BE2C (cell line): ENCODE measurements around the gene TRMT1.

Source experiments
- DNase-seq: peaks from one replicate; pipeline ENCODE4 v3.0.0-alpha.2; 2020
- H3K27me3 ChIP-seq: fragments of 250-450 bp; sonication (Bioruptor Pico); 2 replicates; pipeline ENCODE4 v1.5.1; 2020; ENCODE audit warnings: mild to moderate bottlenecking
- H3K36me3 ChIP-seq: fragments of 250-450 bp; sonication (Bioruptor Pico); 2 replicates; pipeline ENCODE4 v1.5.1; 2020; ENCODE audit warnings: mild to moderate bottlenecking
- H3K4me1 ChIP-seq: fragments of 250-450 bp; sonication (Bioruptor Pico); 2 replicates; pipeline ENCODE4 v1.5.1; 2020
- H3K4me3 ChIP-seq: 2 replicates; pipeline ENCODE4 v1.5.1; 2011; ENCODE audit warnings: low read depth, low read length
- H3K9me3 ChIP-seq: fragments of 250-450 bp; sonication (Bioruptor Pico); 2 replicates; pipeline ENCODE4 v1.5.1; 2020
- TF ChIP-seq, protein P1 (sequence below): IDR thresholded peaks from 2 replicates; pipeline ENCODE4 v1.5.1; 2012; ENCODE audit warnings: mild to moderate bottlenecking, low read depth, low read length

The TRMT1 gene

DNA sequence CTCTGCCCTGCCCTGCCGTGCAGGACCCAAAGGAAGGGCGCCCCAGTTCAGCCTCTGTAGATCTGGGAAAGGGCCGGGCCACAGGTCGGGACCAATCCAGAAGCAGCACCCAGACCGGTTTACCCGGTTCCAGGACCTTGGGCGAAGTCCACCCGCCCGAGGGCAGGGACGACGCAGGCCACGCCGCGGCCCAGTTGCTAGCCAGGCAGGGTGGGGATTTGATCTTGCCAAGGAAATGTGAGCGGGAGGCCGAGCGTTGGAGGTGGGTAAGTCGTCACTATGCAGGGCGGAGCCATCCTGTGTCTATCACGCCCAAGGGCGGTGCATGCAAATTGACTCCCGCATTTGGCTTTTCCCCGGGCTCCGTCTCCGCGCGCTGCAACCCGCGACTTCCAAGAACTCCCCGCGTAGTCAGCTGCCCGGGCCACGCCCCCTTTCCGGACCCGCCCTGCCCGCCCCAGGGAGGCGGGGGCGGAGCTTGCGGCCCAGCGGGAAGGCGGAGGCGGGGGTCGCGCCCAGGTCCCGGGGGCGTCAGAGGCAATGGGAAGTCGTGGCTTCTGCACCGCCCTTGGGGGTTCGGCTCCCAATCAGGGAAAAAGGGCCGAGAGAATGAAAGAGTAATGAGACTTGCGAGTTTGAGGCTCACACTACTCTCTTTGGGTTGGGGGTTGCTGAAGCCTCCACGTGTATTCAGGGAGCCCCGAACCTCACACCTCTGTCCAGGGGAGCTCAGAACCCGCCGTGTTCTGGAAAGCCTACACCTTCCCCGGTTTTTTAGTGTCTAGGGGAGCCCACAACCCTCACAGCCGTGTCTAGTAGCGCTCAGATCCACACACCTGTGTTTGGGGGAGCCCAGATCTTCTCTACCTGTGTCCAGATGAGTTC is 46.4 kb upstream of the TRMT1 start:
- Histone ChIP-seq H3K27me3 (no peaks in the 10 kb centered on the region), H3K4me1 (peaks cover 20% of the 10 kb centered on the region), H3K36me3 (no peaks in the 10 kb centered on the region), H3K9me3 (no peaks in the 10 kb centered on the region), H3K4me3 (peak overlapping the region; percentile 58)
- DNase-seq = peak; percentile 97
- TF ChIP-seq, protein P1, sequence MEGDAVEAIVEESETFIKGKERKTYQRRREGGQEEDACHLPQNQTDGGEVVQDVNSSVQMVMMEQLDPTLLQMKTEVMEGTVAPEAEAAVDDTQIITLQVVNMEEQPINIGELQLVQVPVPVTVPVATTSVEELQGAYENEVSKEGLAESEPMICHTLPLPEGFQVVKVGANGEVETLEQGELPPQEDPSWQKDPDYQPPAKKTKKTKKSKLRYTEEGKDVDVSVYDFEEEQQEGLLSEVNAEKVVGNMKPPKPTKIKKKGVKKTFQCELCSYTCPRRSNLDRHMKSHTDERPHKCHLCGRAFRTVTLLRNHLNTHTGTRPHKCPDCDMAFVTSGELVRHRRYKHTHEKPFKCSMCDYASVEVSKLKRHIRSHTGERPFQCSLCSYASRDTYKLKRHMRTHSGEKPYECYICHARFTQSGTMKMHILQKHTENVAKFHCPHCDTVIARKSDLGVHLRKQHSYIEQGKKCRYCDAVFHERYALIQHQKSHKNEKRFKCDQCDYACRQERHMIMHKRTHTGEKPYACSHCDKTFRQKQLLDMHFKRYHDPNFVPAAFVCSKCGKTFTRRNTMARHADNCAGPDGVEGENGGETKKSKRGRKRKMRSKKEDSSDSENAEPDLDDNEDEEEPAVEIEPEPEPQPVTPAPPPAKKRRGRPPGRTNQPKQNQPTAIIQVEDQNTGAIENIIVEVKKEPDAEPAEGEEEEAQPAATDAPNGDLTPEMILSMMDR = no peak

DNA sequence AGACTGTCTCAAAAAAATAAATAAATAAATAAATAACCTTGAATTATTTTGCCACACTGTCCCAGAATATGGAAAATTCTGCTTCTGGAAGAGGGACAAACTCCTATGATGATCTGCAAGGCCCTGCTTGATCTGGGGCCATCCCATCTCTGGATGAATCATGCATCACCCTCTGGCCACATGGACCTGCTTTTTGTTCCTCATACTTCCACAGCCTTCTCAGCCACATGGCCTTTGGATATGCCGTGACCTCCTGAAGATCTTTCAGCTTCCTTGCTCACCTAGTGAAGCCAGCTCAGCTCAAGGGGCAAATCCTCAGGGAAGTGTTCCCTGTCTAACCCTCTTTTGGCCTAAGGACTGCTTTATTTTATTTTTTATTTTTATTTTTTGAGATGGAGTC is 44.0 kb upstream of the TRMT1 start:
- no peaks in the 10 kb centered on the region for H3K9me3 ChIP-seq
- peaks cover 26% of the 10 kb centered on the region for H3K4me1 ChIP-seq
- TF ChIP-seq, protein P1 = no peak
- H3K27me3 ChIP-seq = no peaks in the 10 kb centered on the region
- DNase-seq = no peak
- H3K36me3 ChIP-seq = no peaks in the 10 kb centered on the region
- no peak overlapping the region for H3K4me3 ChIP-seq

DNA sequence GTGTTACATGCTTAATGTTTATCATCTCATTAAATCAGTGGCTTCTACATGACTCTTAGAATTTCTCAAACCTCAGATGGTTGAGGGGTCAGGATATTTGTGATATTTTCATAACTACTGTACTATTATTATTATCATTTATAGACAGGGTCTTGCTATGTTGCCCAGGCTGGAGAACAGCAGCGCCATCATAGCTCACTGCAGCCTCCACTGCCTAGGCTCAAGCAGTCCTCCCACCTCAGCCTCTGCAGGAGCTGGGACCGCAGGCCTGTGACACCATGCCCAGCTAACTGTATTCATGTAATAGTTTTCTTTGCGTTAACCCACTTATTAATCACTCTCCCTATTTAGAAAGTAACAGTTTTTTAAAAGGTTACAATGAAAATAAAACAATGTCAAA is 43.2 kb upstream of the TRMT1 start:
- H3K9me3 ChIP-seq = no peaks in the 10 kb centered on the region
- no peaks in the 10 kb centered on the region for H3K27me3 ChIP-seq
- no peak for DNase-seq
- no peaks in the 10 kb centered on the region for H3K36me3 ChIP-seq
- TF ChIP-seq, protein P1 = no peak
- H3K4me1 ChIP-seq = peaks cover 23% of the 10 kb centered on the region
- no peak overlapping the region for H3K4me3 ChIP-seq

DNA sequence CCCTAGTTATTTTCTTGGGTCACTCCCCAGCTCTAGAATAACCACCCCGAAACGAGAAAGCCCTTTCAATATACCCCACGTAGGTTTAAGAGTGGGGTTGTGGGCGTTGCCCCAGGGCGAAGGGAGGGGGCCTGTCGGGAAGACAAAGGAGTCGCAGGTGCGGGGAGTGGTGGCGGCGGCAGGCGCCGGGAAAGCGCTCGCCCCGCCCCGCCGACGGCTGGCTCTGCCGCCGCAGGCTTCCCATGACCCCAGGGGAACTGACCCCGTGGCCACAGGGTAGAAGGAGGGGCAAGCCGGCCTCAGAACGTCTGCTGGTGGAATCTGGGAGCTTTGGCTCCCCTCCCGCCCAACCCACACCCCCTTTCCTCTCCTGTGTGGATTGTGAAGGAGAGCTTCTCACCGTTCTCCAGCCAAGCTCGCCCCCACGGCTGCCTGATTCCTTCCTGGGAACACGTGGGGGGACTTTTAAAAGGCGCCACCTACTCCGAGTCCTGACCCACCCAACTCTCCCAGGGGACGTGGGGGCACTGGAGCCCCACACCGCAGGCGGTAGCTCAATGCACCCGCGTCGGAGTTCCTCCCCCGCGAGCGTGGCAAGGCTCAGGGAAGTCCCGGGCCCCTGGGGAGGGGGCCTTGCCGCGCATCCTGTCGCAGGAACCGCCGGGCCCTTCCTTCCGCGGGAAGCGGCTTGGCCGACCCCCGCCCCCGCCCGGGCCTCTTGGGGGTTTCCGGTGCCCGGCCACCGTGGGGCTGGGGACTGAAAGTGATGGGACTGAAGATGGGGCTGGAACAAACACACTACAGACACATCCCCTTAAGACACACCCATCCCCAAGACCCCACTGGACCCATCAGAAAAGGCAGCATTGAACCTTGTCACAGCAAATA is 39.2 kb upstream of the TRMT1 start:
- Histone ChIP-seq H3K4me1 (peaks cover 11% of the 10 kb centered on the region), H3K4me3 (peak overlapping the region; percentile 99), H3K36me3 (peaks cover 6% of the 10 kb centered on the region), H3K9me3 (no peaks in the 10 kb centered on the region), H3K27me3 (no peaks in the 10 kb centered on the region)
- DNase-seq = peak; percentile 74
- TF ChIP-seq, protein P1 = no peak

DNA sequence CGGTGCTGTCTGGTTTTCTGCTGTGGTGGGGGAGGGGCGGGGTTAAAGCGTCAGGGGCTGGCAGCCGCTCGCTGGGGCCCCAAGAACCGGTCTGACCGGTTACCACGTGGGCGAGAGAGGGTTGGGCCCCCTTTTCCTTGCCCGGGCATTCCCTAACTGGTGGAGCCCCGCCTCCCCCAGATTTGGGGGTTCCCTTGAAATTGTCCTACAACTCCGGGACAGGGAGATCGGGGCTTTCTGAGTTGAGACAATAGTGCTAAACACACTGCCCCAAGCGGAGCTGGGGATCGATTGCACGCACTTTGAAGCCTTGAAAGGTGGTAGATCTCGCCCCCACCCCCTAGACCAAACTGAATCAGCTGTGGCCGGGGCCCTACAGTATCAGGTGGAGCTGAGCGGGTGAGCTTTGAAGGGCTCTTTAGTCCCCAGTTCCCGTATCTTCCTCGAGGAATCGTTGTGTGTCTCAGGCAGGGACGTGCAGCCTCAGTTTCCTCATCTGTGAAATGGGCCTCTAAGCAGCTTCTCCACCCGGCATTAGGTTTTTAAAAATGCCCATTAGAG is 38.5 kb upstream of the TRMT1 start:
- peak; percentile 62 for DNase-seq
- TF ChIP-seq, protein P1 = peak; percentile 40
- Histone ChIP-seq H3K4me3 (peak overlapping the region; percentile 99), H3K9me3 (no peaks in the 10 kb centered on the region), H3K4me1 (peaks cover 11% of the 10 kb centered on the region), H3K27me3 (no peaks in the 10 kb centered on the region), H3K36me3 (peaks cover 6% of the 10 kb centered on the region)
